Endodermal cell (in vitro differentiated cells): ENCODE data around the gene GANAB. TPM values are rescaled to one million over a fixed set of nuclear protein-coding genes. Genes with fewer than 3 reads are reported as not detected.

Source experiments
- DNase-seq: peaks from one replicate; pipeline ENCODE4 v3.0.0-alpha.2; 2017
- H3K27ac ChIP-seq: 2 replicates; pipeline ENCODE4 v1.5.1; 2013; ENCODE audit warnings: mild to moderate bottlenecking, low read depth, low read length, moderate library complexity
- H3K27me3 ChIP-seq: 2 replicates; pipeline ENCODE4 v1.6.1; 2013; ENCODE audit warnings: mild to moderate bottlenecking, low read length, moderate library complexity; ENCODE audit not compliant: insufficient read depth, control insufficient read depth, poor library complexity, severe bottlenecking
- H3K36me3 ChIP-seq: 2 replicates; pipeline ENCODE4 v1.7.0; 2013; ENCODE audit warnings: mild to moderate bottlenecking, low read length, moderate library complexity; ENCODE audit not compliant: control insufficient read depth, insufficient read depth
- H3K4me1 ChIP-seq: one replicate; pipeline ENCODE4 v1.7.0; 2013; ENCODE audit warnings: low read length; ENCODE audit not compliant: control insufficient read depth, insufficient read depth
- H3K4me3 ChIP-seq: 2 replicates; pipeline ENCODE4 v1.5.1; 2013; ENCODE audit warnings: mild to moderate bottlenecking, low read length, moderate library complexity
- H3K9ac ChIP-seq: 2 replicates; pipeline ENCODE4 v1.6.1; 2013; ENCODE audit warnings: mild to moderate bottlenecking, low read length, moderate library complexity; ENCODE audit not compliant: poor library complexity, severe bottlenecking; ENCODE audit errors: extremely low read depth
- H3K9me3 ChIP-seq: 2 replicates; pipeline ENCODE4 v1.6.1; 2013; ENCODE audit warnings: mild to moderate bottlenecking, low read length, moderate library complexity; ENCODE audit not compliant: control insufficient read depth
- H3K27ac Mint-ChIP-seq: 2 replicates; pipeline ENCODE4 v1.8.0; 2020; ENCODE audit warnings: mixed read lengths
- H3K27me3 Mint-ChIP-seq: 2 replicates; pipeline ENCODE4 v1.8.0; 2021; ENCODE audit warnings: mild to moderate bottlenecking, mixed read lengths; ENCODE audit not compliant: insufficient read depth
- H3K36me3 Mint-ChIP-seq: 2 replicates; pipeline ENCODE4 v1.8.0; 2020; ENCODE audit warnings: low read depth, mixed read lengths
- H3K4me1 Mint-ChIP-seq: 2 replicates; pipeline ENCODE4 v1.8.0; 2020; ENCODE audit warnings: mixed read lengths
- H3K4me3 Mint-ChIP-seq: 2 replicates; pipeline ENCODE4 v1.8.0; 2020; ENCODE audit warnings: mild to moderate bottlenecking, moderate library complexity, mixed read lengths
- H3K9me3 Mint-ChIP-seq: 2 replicates; pipeline ENCODE4 v1.8.0; 2020; ENCODE audit warnings: mild to moderate bottlenecking, mixed read lengths
- WGBS, 2 experiments: methylation state at CpG; one replicate each; pipeline versions ENCODE4 v1.1.5 to v1.1.7; 2013; ENCODE audit warnings: missing lambda C conversion rate in 2 of 2, mixed read lengths in 1 of 2; ENCODE audit not compliant: insufficient coverage in 1 of 2, insufficient read length in 1 of 2; 5-methylcytosine and 5-hydroxymethylcytosine counted together
- total RNA-seq, 2 donors: library from RNA; stranded (reverse); fragmentation: NEBNext Ultra II Directional in 1 of 2; extraction: Animal tissue kit (Norgen Biotek cat#: 25700) in 1 of 2; gene quantifications; 2 replicates in 1 of 2; 3 replicates in 1 of 2; pipeline ENCODE4 v1.2.1, GENCODE V29; 2021
- TF ChIP-seq, protein P1 (sequence below): fragments of 200-600 bp; sonication (generic); conservative IDR thresholded peaks from 2 replicates; pipeline ENCODE4 v1.5.0; 2021; ENCODE audit warnings: antibody characterized with exemption, mild to moderate bottlenecking

GANAB gene
- total RNA-seq, 2 donors from 2014 or later, result 377 to 402 TPM

DNA sequence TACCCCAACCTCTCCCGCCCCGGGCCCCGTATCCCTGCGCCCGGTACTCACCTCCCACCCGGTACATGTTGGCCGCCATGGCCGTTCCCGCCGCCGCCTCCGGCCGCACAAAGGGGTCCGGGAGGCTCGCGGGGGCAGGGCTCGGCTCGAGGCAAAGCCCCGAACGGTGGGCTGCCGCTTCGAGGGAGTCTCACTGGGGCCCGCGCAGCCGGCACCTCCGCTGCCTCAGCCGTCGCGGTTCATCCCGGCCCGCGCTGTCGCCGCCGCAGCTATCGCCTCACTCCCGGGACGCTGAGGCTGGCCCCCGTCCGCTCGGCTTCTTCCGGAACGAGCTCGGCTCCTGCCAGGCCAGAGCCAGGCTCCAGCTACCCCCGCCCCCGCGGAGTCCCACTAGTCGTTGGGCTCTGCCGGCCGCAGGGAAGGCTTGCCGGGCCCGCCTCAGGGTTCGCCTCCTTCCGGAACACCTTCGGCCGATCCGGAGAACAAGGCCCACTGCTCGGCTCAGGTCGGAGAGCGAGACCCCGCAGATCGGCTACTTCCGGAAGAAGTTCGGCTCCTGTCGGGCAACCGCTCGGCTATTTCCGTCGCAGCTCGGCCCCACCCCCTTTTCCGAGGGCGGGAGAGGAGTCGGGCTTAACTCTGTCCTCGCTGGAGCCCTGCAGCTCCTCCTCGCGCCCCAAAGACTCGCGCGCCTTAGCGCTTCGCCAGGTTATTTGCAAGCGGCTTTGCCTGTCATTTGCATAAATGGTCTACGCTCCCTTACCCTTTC, 44.9 kb downstream of the GANAB start, which contains the start of gene MTA2:
Gene MTA2 (minus strand): TSS at position 494 of the 769 bp plus-strand sequence. CDS start 415 bp downstream, at position 79.
- 0% methylated on average over 46 to 83 of the region's 83 CpGs for WGBS, 2 experiments
- no peaks in the 10 kb centered on the region for H3K9me3 Mint-ChIP-seq

DNA sequence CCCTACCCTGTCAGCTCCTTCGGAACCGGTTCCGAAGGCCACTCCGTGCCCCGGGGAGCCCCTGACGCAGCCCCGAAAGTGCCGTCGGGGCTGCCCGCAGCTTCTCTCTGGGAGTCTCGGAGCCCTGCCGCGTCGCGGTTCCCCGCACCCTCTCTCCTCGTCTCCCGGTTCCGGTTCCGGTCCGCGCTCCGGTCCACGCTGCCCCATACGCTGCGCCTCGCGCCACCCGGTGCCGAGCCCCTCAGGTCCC, 45.4 kb downstream of the GANAB start:
- Mint-ChIP-seq H3K27me3 (peaks cover 24% of the 10 kb centered on the region), H3K4me1 (peaks cover 49% of the 10 kb centered on the region), H3K9me3 (no peaks in the 10 kb centered on the region), H3K36me3 (peaks cover 59% of the 10 kb centered on the region), H3K27ac (peak overlapping the region; percentile 84), H3K4me3 (peak overlapping the region; percentile 77)
- peak overlapping the region; percentile 83 for H3K27ac ChIP-seq
- peak overlapping the region; percentile 82 for H3K9ac ChIP-seq
- peaks cover 37% of the 10 kb centered on the region for H3K36me3 ChIP-seq
- 0 to 2% methylated on average over 9 to 30 of the region's 30 CpGs for whole genome bisulfite sequencing, 2 experiments
- TF ChIP-seq, protein P1, sequence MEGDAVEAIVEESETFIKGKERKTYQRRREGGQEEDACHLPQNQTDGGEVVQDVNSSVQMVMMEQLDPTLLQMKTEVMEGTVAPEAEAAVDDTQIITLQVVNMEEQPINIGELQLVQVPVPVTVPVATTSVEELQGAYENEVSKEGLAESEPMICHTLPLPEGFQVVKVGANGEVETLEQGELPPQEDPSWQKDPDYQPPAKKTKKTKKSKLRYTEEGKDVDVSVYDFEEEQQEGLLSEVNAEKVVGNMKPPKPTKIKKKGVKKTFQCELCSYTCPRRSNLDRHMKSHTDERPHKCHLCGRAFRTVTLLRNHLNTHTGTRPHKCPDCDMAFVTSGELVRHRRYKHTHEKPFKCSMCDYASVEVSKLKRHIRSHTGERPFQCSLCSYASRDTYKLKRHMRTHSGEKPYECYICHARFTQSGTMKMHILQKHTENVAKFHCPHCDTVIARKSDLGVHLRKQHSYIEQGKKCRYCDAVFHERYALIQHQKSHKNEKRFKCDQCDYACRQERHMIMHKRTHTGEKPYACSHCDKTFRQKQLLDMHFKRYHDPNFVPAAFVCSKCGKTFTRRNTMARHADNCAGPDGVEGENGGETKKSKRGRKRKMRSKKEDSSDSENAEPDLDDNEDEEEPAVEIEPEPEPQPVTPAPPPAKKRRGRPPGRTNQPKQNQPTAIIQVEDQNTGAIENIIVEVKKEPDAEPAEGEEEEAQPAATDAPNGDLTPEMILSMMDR, result no peak
- peaks cover 11% of the 10 kb centered on the region for H3K27me3 ChIP-seq
- H3K4me3 ChIP-seq, result peak overlapping the region; percentile 96
- no peaks in the 10 kb centered on the region for H3K9me3 ChIP-seq
- H3K4me1 ChIP-seq, result peaks cover 13% of the 10 kb centered on the region
- DNase-seq, result peak; percentile 67

More for the DNA sequence above, 44.9 kb downstream of the GANAB start, which contains the start of gene MTA2:
- peaks cover 32% of the 10 kb centered on the region for H3K36me3 ChIP-seq
- peaks cover 51% of the 10 kb centered on the region for H3K4me1 Mint-ChIP-seq
- H3K27ac Mint-ChIP-seq, result peak within 1 kb of the TSS; percentile 94
- peaks cover 24% of the 10 kb centered on the region for H3K27me3 Mint-ChIP-seq
- H3K4me3 Mint-ChIP-seq, result peak within 1 kb of the TSS; percentile 77
- peak within 1 kb of the TSS; percentile 83 for H3K27ac ChIP-seq
- H3K27me3 ChIP-seq, result peaks cover 11% of the 10 kb centered on the region
- no peaks in the 10 kb centered on the region for H3K9me3 ChIP-seq
- peaks cover 57% of the 10 kb centered on the region for H3K36me3 Mint-ChIP-seq
- H3K4me1 ChIP-seq, result peaks cover 13% of the 10 kb centered on the region
- peak within 1 kb of the TSS; percentile 96 for H3K4me3 ChIP-seq
- peak; percentile 100 for DNase-seq
- TF ChIP-seq, protein P1, result no peak
- peak within 1 kb of the TSS; percentile 82 for H3K9ac ChIP-seq

DNA sequence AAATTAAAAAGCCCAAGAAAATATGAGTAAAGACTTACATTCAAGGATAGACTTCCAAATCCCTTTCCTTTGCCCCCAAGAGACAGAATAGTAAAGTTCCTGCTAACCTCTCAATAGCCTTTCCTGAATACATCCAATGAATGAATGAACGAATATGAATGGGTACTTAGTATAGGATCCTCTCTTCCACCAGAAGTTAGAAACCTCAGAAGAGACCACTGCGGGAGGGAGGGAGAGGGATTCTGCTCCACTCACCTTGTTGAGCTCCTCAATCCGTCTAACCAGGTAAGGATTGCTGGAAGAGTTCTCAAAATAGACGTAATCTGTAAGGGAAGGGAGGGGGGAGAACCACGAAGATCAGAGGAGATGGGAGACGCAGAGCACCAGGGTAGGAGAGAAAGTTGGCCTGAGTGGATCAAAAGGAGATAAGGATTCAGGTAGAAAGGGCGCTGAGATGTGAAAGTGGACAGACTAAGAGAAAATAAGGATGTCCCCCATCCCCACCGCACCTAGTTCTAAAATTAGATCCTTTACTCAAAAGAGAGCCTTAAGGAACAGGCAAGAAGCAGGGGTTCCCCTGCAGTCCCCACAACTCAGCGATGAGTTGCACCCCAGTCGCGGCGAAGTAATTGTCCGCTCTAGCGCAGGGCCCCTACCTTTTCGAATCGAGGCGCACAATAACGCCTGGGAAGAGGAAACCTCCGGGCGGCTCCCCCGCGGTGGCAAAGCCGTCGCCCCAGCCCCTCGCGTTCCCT, 45.9 kb downstream of the GANAB start:
- Mint-ChIP-seq H3K27ac (peak overlapping the region; percentile 84), H3K27me3 (peaks cover 24% of the 10 kb centered on the region), H3K4me1 (peaks cover 49% of the 10 kb centered on the region), H3K36me3 (peaks cover 60% of the 10 kb centered on the region), H3K9me3 (no peaks in the 10 kb centered on the region), H3K4me3 (peak overlapping the region; percentile 77)
- Histone ChIP-seq H3K36me3 (peaks cover 42% of the 10 kb centered on the region), H3K4me1 (peaks cover 13% of the 10 kb centered on the region), H3K27me3 (peaks cover 11% of the 10 kb centered on the region), H3K4me3 (peak overlapping the region; percentile 96), H3K9ac (peak overlapping the region; percentile 82), H3K9me3 (no peaks in the 10 kb centered on the region), H3K27ac (peak overlapping the region; percentile 83)
- WGBS, 2 experiments, result 0 to 1% methylated on average over 17 to 25 of the region's 26 CpGs
- DNase-seq, result peak; percentile 46
- TF ChIP-seq, protein P1, result no peak
